DOHH2 (cell line): ENCODE results near the gene TBX3.

Experiments used
- H3F3A ChIP-seq: fragments of 200-600 bp; sonication (generic), shearing (Covaris generic); 2 replicates; pipeline ENCODE4 v1.6.0; 2016; ENCODE audit warnings: antibody characterized with exemption, mild to moderate bottlenecking; ENCODE audit not compliant: control insufficient read depth, insufficient read depth
- H3K27ac ChIP-seq: fragments of 200-600 bp; sonication (generic); 2 replicates; pipeline ENCODE4 v1.5.1; 2014; ENCODE audit warnings: low read depth, mild to moderate bottlenecking, low read length, moderate library complexity
- H3K27me3 ChIP-seq: fragments of 200-600 bp; sonication (generic); 2 replicates; pipeline ENCODE4 v1.6.1; 2014; ENCODE audit warnings: mild to moderate bottlenecking, low read length, mixed read lengths; ENCODE audit not compliant: control insufficient read depth
- H3K36me3 ChIP-seq: fragments of 200-600 bp; sonication (generic); 2 replicates; pipeline ENCODE4 v1.6.1; 2014; ENCODE audit warnings: mild to moderate bottlenecking, low read length, moderate library complexity, mixed read lengths; ENCODE audit not compliant: control insufficient read depth
- H3K4me1 ChIP-seq: fragments of 200-600 bp; sonication (generic); 2 replicates; pipeline ENCODE4 v1.6.1; 2014; ENCODE audit warnings: mild to moderate bottlenecking, low read length, mixed read lengths; ENCODE audit not compliant: control insufficient read depth
- H3K4me2 ChIP-seq: fragments of 200-600 bp; sonication (generic); 2 replicates; pipeline ENCODE4 v1.6.0; 2014; ENCODE audit warnings: mild to moderate bottlenecking, low read length, moderate library complexity
- H3K4me3 ChIP-seq: fragments of 200-600 bp; sonication (generic); 2 replicates; pipeline ENCODE4 v1.5.1; 2014; ENCODE audit warnings: mild to moderate bottlenecking, low read length, mixed read lengths
- H3K79me2 ChIP-seq: fragments of 200-600 bp; sonication (generic); 2 replicates; pipeline ENCODE4 v1.6.1; 2014; ENCODE audit warnings: mild to moderate bottlenecking, low read length, mixed read lengths; ENCODE audit not compliant: control insufficient read depth
- H3K9me2 ChIP-seq: fragments of 200-600 bp; sonication (generic); replicated peaks from 2 replicates; pipeline ENCODE4 v1.6.1; 2014; ENCODE audit warnings: mild to moderate bottlenecking, low read length, mixed read lengths; ENCODE audit not compliant: control insufficient read depth
- H3K9me3 ChIP-seq: fragments of 200-600 bp; sonication (generic); 2 replicates; pipeline ENCODE4 v1.6.1; 2014; ENCODE audit warnings: antibody characterized with exemption, low read length, mixed read lengths; ENCODE audit not compliant: control insufficient read depth, insufficient read depth
- H4K20me1 ChIP-seq: fragments of 200-600 bp; sonication (generic); 2 replicates; pipeline ENCODE4 v1.6.0; 2014; ENCODE audit warnings: low read depth, mild to moderate bottlenecking, antibody characterized with exemption, low read length, moderate library complexity; ENCODE audit not compliant: control insufficient read depth, insufficient read depth
- EZH2phosphoT487 ChIP-seq: fragments of 200-600 bp; sonication (generic); IDR thresholded peaks from 2 replicates; pipeline ENCODE4 v1.6.1; 2017; ENCODE audit warnings: borderline replicate concordance, mild to moderate bottlenecking, antibody characterized with exemption, low read length, moderate library complexity, mixed read lengths
- TF ChIP-seq, protein P1 (sequence below): fragments of 200-600 bp; sonication (generic); IDR thresholded peaks from one replicate; pipeline ENCODE4 v1.5.1; 2014; ENCODE audit warnings: antibody characterized with exemption, mild to moderate bottlenecking, low read depth, low read length; ENCODE audit not compliant: poor library complexity, severe bottlenecking

Gene TBX3

DNA sequence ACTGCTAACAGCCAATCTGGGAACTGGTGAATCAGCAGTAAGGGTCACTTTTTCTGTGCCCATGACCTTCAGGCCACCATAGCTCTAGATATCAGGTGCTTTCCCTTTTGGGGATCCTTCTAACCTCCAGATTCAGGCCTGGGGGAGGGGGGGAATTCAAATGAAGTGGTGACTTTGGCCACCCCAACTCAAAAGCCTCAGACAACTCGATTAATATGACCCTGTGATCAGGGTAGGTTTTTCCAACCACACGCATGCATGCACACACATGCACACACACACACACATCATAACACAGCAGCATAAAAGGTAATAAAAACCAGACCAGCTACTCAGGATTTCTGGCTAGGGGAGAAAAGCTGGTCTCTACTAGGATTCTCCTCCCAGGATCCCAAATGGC, 5.3 kb downstream of the TBX3 start:
- no peak overlapping the region for H3K4me2 ChIP-seq
- H3F3A ChIP-seq = no peaks in the 10 kb centered on the region
- H3K4me1 ChIP-seq = no peaks in the 10 kb centered on the region
- no peak overlapping the region for H3K27ac ChIP-seq
- H3K9me3 ChIP-seq = no peaks in the 10 kb centered on the region
- no peaks in the 10 kb centered on the region for H4K20me1 ChIP-seq
- no peaks in the 10 kb centered on the region for H3K27me3 ChIP-seq
- TF ChIP-seq, protein P1, sequence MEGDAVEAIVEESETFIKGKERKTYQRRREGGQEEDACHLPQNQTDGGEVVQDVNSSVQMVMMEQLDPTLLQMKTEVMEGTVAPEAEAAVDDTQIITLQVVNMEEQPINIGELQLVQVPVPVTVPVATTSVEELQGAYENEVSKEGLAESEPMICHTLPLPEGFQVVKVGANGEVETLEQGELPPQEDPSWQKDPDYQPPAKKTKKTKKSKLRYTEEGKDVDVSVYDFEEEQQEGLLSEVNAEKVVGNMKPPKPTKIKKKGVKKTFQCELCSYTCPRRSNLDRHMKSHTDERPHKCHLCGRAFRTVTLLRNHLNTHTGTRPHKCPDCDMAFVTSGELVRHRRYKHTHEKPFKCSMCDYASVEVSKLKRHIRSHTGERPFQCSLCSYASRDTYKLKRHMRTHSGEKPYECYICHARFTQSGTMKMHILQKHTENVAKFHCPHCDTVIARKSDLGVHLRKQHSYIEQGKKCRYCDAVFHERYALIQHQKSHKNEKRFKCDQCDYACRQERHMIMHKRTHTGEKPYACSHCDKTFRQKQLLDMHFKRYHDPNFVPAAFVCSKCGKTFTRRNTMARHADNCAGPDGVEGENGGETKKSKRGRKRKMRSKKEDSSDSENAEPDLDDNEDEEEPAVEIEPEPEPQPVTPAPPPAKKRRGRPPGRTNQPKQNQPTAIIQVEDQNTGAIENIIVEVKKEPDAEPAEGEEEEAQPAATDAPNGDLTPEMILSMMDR = no peak
- TF ChIP-seq EZH2phosphoT487 = no peak
- H3K79me2 ChIP-seq = no peaks in the 10 kb centered on the region
- no peaks in the 10 kb centered on the region for H3K36me3 ChIP-seq
- no peak overlapping the region for H3K4me3 ChIP-seq
- no peaks in the 10 kb centered on the region for H3K9me2 ChIP-seq

DNA sequence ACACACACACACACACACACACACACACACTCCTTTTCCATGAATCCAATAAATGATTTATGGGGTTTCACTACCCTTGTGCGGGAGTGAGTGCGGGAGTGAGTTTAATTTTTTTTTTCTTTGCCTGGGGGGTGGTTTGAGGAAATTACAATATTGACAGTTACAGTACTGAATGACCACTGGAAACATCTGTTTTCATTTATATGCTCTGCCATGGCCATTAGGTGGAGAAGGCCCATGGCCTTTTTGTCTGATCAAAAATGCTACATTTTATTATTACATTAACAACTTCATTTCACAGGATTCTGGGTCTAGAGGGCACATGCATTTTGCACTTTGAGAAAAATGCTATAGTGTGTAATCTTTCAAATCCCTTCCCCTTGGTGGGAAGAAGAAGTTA, 5.9 kb downstream of the TBX3 start:
- Histone ChIP-seq H3K9me2 (no peaks in the 10 kb centered on the region), H3K4me1 (no peaks in the 10 kb centered on the region), H3K9me3 (no peaks in the 10 kb centered on the region), H3K4me3 (no peak overlapping the region), H3K36me3 (no peaks in the 10 kb centered on the region), H3F3A (no peaks in the 10 kb centered on the region), H3K4me2 (no peak overlapping the region), H3K27ac (no peak overlapping the region), H4K20me1 (no peaks in the 10 kb centered on the region), H3K79me2 (no peaks in the 10 kb centered on the region), H3K27me3 (no peaks in the 10 kb centered on the region)
- no peak for TF ChIP-seq EZH2phosphoT487

DNA sequence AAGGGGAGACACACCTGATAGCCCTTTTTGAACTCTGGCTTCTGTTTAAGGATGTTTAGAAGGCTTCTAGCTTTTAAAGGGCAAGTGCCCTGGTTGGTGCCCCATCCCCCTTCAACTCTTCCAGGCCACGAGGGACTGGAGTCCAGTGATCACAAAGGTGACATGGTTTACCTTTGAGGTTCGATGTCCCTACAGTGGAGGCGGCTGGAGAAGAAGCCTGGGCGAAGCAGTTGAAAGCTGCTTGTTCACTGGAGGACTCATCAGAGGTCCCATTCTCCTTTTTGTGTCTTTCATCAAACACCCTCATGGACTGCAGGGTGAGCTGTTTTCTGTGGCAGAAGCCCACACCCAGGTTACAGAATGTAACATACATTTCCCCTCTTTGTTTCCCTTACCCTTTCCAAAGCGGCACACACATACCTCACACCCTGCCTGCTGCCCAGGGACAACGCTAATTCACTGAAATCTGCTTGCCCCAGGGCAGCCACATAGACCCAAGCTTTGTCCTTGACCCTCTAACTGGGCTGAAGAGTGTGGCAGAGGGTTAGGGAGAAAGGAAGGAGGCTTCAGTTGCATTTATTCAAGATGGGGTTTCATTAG, 7.7 kb downstream of the TBX3 start:
- no peak overlapping the region for H3K4me3 ChIP-seq
- H3K4me1 ChIP-seq = no peaks in the 10 kb centered on the region
- no peaks in the 10 kb centered on the region for H3F3A ChIP-seq
- no peak overlapping the region for H3K27ac ChIP-seq
- H3K27me3 ChIP-seq = no peaks in the 10 kb centered on the region
- no peak overlapping the region for H3K4me2 ChIP-seq
- H3K36me3 ChIP-seq = no peaks in the 10 kb centered on the region
- H3K9me2 ChIP-seq = no peaks in the 10 kb centered on the region
- no peaks in the 10 kb centered on the region for H3K9me3 ChIP-seq
- no peaks in the 10 kb centered on the region for H4K20me1 ChIP-seq
- no peaks in the 10 kb centered on the region for H3K79me2 ChIP-seq
- TF ChIP-seq, protein P1 = no peak
- TF ChIP-seq EZH2phosphoT487 = no peak

DNA sequence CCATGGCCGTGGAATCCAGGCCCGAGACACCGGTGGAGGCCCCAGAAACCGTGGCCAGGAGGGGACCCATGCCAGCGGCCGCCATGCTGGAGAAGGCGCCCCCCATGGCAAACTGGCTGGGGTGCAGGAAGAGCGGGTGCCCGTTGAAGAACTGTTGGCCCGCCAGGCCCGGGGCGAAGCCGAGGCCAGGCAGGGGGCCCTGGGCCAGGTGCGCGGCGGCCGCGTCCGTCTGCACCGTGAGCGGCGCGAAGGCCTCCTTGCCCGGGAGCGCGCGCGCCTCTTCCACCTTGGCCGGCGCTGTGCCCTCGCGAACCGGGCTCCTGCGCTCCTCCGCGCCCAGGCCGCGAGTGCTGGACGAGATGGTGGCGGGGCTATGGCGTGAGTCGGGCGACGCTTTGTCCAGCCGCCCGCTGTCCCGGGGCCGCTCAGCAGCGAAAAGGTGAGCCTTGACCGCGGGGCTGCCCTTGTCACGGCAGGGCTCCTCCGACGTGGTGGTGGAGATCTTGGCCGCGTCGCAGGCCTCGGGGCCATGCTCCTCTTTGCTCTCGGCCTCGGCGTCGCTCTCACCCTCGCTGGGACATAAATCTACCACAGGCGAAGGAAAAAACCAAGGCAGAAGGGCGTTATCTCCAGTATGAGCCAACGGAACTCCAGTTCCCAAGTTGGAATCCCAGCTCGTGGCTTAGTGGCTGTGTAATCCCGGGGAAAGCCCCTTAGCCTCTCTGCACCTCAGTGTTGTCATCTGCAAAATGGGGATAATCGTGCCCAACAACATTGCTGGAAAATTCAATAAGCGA, 9.5 kb downstream of the TBX3 start:
- no peak overlapping the region for H3K4me3 ChIP-seq
- no peaks in the 10 kb centered on the region for H3K4me1 ChIP-seq
- H3K4me2 ChIP-seq = no peak overlapping the region
- H3K9me3 ChIP-seq = no peaks in the 10 kb centered on the region
- H4K20me1 ChIP-seq = no peaks in the 10 kb centered on the region
- no peaks in the 10 kb centered on the region for H3F3A ChIP-seq
- H3K79me2 ChIP-seq = no peaks in the 10 kb centered on the region
- no peaks in the 10 kb centered on the region for H3K9me2 ChIP-seq
- peaks cover 13% of the 10 kb centered on the region for H3K27me3 ChIP-seq
- H3K27ac ChIP-seq = no peak overlapping the region
- no peaks in the 10 kb centered on the region for H3K36me3 ChIP-seq
- TF ChIP-seq EZH2phosphoT487 = no peak
- TF ChIP-seq, protein P1 = no peak
